ENCODE results near the gene TPRN.

Gene TPRN

GRCh38 chr9:137185921-137186320, 14.6 kb downstream of the TPRN start:
- Histone ChIP-seq H3K36me3 (ENCODE audit: control insufficient read depth, insufficient read depth, low read length) (no peaks in the 10 kb centered on the region), H2BK5ac (ENCODE audit: low read length) (no peak overlapping the region), H3K4me1 (ENCODE audit: control insufficient read depth, low read depth, low read length) (peaks cover 3% of the 10 kb centered on the region), H3K79me2 (ENCODE audit: control insufficient read depth, insufficient read depth, low read length) (peaks cover 16% of the 10 kb centered on the region), H3K4ac (ENCODE audit: low read depth, low read length) (no peak overlapping the region), H3K56ac (ENCODE audit: low read length) (no peak overlapping the region), H3K79me1 (ENCODE audit: low read length) (peaks cover 19% of the 10 kb centered on the region), H2AK5ac (ENCODE audit: low read length) (no peak overlapping the region), H3K18ac (ENCODE audit: low read length) (no peak overlapping the region), H2BK120ac (ENCODE audit: low read depth, low read length) (no peak overlapping the region), H3K4me3 (ENCODE audit: low read length) (no peak overlapping the region), H3K23ac (ENCODE audit: low read length) (no peak overlapping the region), H2BK15ac (replicated peaks; ENCODE audit: low read depth) (no peak overlapping the region), H3K9ac (ENCODE audit: low read length) (no peak overlapping the region), H3K27me3 (ENCODE audit: insufficient read depth, low read length, poor library complexity) (no peaks in the 10 kb centered on the region), H3K4me2 (ENCODE audit: low read length) (no peak overlapping the region), H4K5ac (ENCODE audit: low read length) (no peak overlapping the region), H4K8ac (ENCODE audit: low read depth, low read length) (no peak overlapping the region), H3K27ac (ENCODE audit: low read depth, low read length) (no peak overlapping the region)
- no CpG with 5 or more reads among the region's 19 CpGs for WGBS (ENCODE audit: extremely low coverage, insufficient coverage, low lambda C conversion rate)
- no peak for DNase-seq

- WGBS (ENCODE audit: extremely low coverage, insufficient coverage, low lambda C conversion rate): no CpG with 5 or more reads among the region's 48 CpGs
- DNase-seq: no peak
- no peak overlapping the region for H4K8ac ChIP-seq (ENCODE audit: low read depth, low read length)
- no peak overlapping the region for H2BK5ac ChIP-seq (ENCODE audit: low read length)
- H2BK15ac ChIP-seq (replicated peaks; ENCODE audit: low read depth): no peak overlapping the region
- no peak overlapping the region for H2AK5ac ChIP-seq (ENCODE audit: low read length)
- peaks cover 19% of the 10 kb centered on the region for H3K79me1 ChIP-seq (ENCODE audit: low read length)
- no peaks in the 10 kb centered on the region for H3K27me3 ChIP-seq (ENCODE audit: insufficient read depth, low read length, poor library complexity)
- no peak overlapping the region for H3K56ac ChIP-seq (ENCODE audit: low read length)
- H3K79me2 ChIP-seq (ENCODE audit: control insufficient read depth, insufficient read depth, low read length): peaks cover 16% of the 10 kb centered on the region
- no peaks in the 10 kb centered on the region for H3K36me3 ChIP-seq (ENCODE audit: control insufficient read depth, insufficient read depth, low read length)
- no peak overlapping the region for H3K4ac ChIP-seq (ENCODE audit: low read depth, low read length)
- H4K5ac ChIP-seq (ENCODE audit: low read length): no peak overlapping the region
- H3K9ac ChIP-seq (ENCODE audit: low read length): no peak overlapping the region
- H3K4me1 ChIP-seq (ENCODE audit: control insufficient read depth, low read depth, low read length): peaks cover 3% of the 10 kb centered on the region
- H3K18ac ChIP-seq (ENCODE audit: low read length): no peak overlapping the region
- H3K23ac ChIP-seq (ENCODE audit: low read length): no peak overlapping the region
- H3K4me3 ChIP-seq (ENCODE audit: low read length): no peak overlapping the region
- no peak overlapping the region for H2BK120ac ChIP-seq (ENCODE audit: low read depth, low read length)
- no peak overlapping the region for H3K27ac ChIP-seq (ENCODE audit: low read depth, low read length)
- H3K4me2 ChIP-seq (ENCODE audit: low read length): no peak overlapping the region
Observed at GRCh38 chr9:137184881-137185660, 15.5 kb downstream of the TPRN start.

- no CpG with 5 or more reads among the region's 27 CpGs for WGBS (ENCODE audit: extremely low coverage, insufficient coverage, low lambda C conversion rate)
- H3K36me3 ChIP-seq (ENCODE audit: control insufficient read depth, insufficient read depth, low read length): no peaks in the 10 kb centered on the region
- H3K4me1 ChIP-seq (ENCODE audit: control insufficient read depth, low read depth, low read length): no peaks in the 10 kb centered on the region
Observed at GRCh38 chr9:137183980-137184595, 16.5 kb downstream of the TPRN start.

GRCh38 chr9:137182836-137183235, 17.7 kb downstream of the TPRN start:
- no peak overlapping the region for H4K8ac ChIP-seq (ENCODE audit: low read depth, low read length)
- no peak overlapping the region for H3K4me3 ChIP-seq (ENCODE audit: low read length)
- H2BK15ac ChIP-seq (replicated peaks; ENCODE audit: low read depth): no peak overlapping the region
- no peak overlapping the region for H3K4ac ChIP-seq (ENCODE audit: low read depth, low read length)
- H3K18ac ChIP-seq (ENCODE audit: low read length): no peak overlapping the region
- no peak overlapping the region for H3K4me2 ChIP-seq (ENCODE audit: low read length)
- H3K27me3 ChIP-seq (ENCODE audit: insufficient read depth, low read length, poor library complexity): no peaks in the 10 kb centered on the region
- H2BK120ac ChIP-seq (ENCODE audit: low read depth, low read length): no peak overlapping the region
- H3K9ac ChIP-seq (ENCODE audit: low read length): no peak overlapping the region
- no peaks in the 10 kb centered on the region for H3K4me1 ChIP-seq (ENCODE audit: control insufficient read depth, low read depth, low read length)
- WGBS (ENCODE audit: extremely low coverage, insufficient coverage, low lambda C conversion rate): no CpG with 5 or more reads among the region's 17 CpGs
- no peak overlapping the region for H2BK5ac ChIP-seq (ENCODE audit: low read length)
- H3K23ac ChIP-seq (ENCODE audit: low read length): no peak overlapping the region
- H3K79me2 ChIP-seq (ENCODE audit: control insufficient read depth, insufficient read depth, low read length): peaks cover 12% of the 10 kb centered on the region
- no peak overlapping the region for H2AK5ac ChIP-seq (ENCODE audit: low read length)
- peaks cover 9% of the 10 kb centered on the region for H3K79me1 ChIP-seq (ENCODE audit: low read length)
- H3K56ac ChIP-seq (ENCODE audit: low read length): no peak overlapping the region
- no peaks in the 10 kb centered on the region for H3K36me3 ChIP-seq (ENCODE audit: control insufficient read depth, insufficient read depth, low read length)
- H3K27ac ChIP-seq (ENCODE audit: low read depth, low read length): no peak overlapping the region
- no peak overlapping the region for H4K5ac ChIP-seq (ENCODE audit: low read length)
- no peak for DNase-seq

More at GRCh38 chr9:137183980-137184595, 16.5 kb downstream of the TPRN start:
- Histone ChIP-seq H3K4ac (ENCODE audit: low read depth, low read length) (no peak overlapping the region), H2AK5ac (ENCODE audit: low read length) (no peak overlapping the region), H3K27me3 (ENCODE audit: insufficient read depth, low read length, poor library complexity) (no peaks in the 10 kb centered on the region), H2BK5ac (ENCODE audit: low read length) (no peak overlapping the region), H3K4me3 (ENCODE audit: low read length) (no peak overlapping the region), H4K8ac (ENCODE audit: low read depth, low read length) (no peak overlapping the region), H3K79me1 (ENCODE audit: low read length) (peaks cover 10% of the 10 kb centered on the region), H4K5ac (ENCODE audit: low read length) (no peak overlapping the region), H3K79me2 (ENCODE audit: control insufficient read depth, insufficient read depth, low read length) (peaks cover 12% of the 10 kb centered on the region), H3K9ac (ENCODE audit: low read length) (no peak overlapping the region), H3K18ac (ENCODE audit: low read length) (no peak overlapping the region), H2BK15ac (replicated peaks; ENCODE audit: low read depth) (no peak overlapping the region), H3K4me2 (ENCODE audit: low read length) (no peak overlapping the region), H3K23ac (ENCODE audit: low read length) (no peak overlapping the region), H3K27ac (ENCODE audit: low read depth, low read length) (no peak overlapping the region), H3K56ac (ENCODE audit: low read length) (no peak overlapping the region), H2BK120ac (ENCODE audit: low read depth, low read length) (no peak overlapping the region)
- DNase-seq: no peak

- H3K27me3 ChIP-seq (ENCODE audit: insufficient read depth, low read length, poor library complexity): no peaks in the 10 kb centered on the region
- peaks cover 1% of the 10 kb centered on the region for H3K79me2 ChIP-seq (ENCODE audit: control insufficient read depth, insufficient read depth, low read length)
- WGBS (ENCODE audit: extremely low coverage, insufficient coverage, low lambda C conversion rate): no CpG with 5 or more reads among the region's 22 CpGs
- no peak overlapping the region for H4K8ac ChIP-seq (ENCODE audit: low read depth, low read length)
- H3K27ac ChIP-seq (ENCODE audit: low read depth, low read length): no peak overlapping the region
- no peak overlapping the region for H2BK5ac ChIP-seq (ENCODE audit: low read length)
- DNase-seq: no peak
- no peaks in the 10 kb centered on the region for H3K79me1 ChIP-seq (ENCODE audit: low read length)
- H2BK120ac ChIP-seq (ENCODE audit: low read depth, low read length): no peak overlapping the region
- H3K36me3 ChIP-seq (ENCODE audit: control insufficient read depth, insufficient read depth, low read length): no peaks in the 10 kb centered on the region
- H3K4me2 ChIP-seq (ENCODE audit: low read length): no peak overlapping the region
- no peak overlapping the region for H3K18ac ChIP-seq (ENCODE audit: low read length)
- no peak overlapping the region for H2AK5ac ChIP-seq (ENCODE audit: low read length)
- no peak overlapping the region for H3K23ac ChIP-seq (ENCODE audit: low read length)
- no peak overlapping the region for H3K4me3 ChIP-seq (ENCODE audit: low read length)
- H3K4ac ChIP-seq (ENCODE audit: low read depth, low read length): no peak overlapping the region
- no peak overlapping the region for H4K5ac ChIP-seq (ENCODE audit: low read length)
- no peaks in the 10 kb centered on the region for H3K4me1 ChIP-seq (ENCODE audit: control insufficient read depth, low read depth, low read length)
- no peak overlapping the region for H3K9ac ChIP-seq (ENCODE audit: low read length)
- H3K56ac ChIP-seq (ENCODE audit: low read length): no peak overlapping the region
- no peak overlapping the region for H2BK15ac ChIP-seq (replicated peaks; ENCODE audit: low read depth)
Observed at GRCh38 chr9:137181680-137182079, 18.9 kb downstream of the TPRN start.

Data from mesendoderm (in vitro differentiated cells).